ENCODE measurements around the gene LIMCH1.

The LIMCH1 gene

GRCh38 chr4:41718907-41719306, 180.9 kb downstream of the LIMCH1 start:
- Histone ChIP-seq H3F3A (ENCODE audit: control insufficient read depth, insufficient read depth) (no peaks in the 10 kb centered on the region), H3K27me3 (ENCODE audit: control insufficient read depth, low read length) (no peaks in the 10 kb centered on the region; the same call in 1 of the 2 replicates), H3K36me3 (ENCODE audit: control insufficient read depth, low read length) (no peaks in the 10 kb centered on the region), H3K4me3 (ENCODE audit: low read length) (no peak overlapping the region), H3K79me2 (ENCODE audit: control insufficient read depth, low read length) (no peaks in the 10 kb centered on the region), H3K9me3 (ENCODE audit: control insufficient read depth, insufficient read depth, low read length) (no peaks in the 10 kb centered on the region), H3K27ac (ENCODE audit: low read depth, low read length) (no peak overlapping the region), H3K9me2 (replicated peaks; ENCODE audit: control insufficient read depth, low read length) (no peaks in the 10 kb centered on the region), H3K4me1 (ENCODE audit: control insufficient read depth, low read length) (no peaks in the 10 kb centered on the region), H4K20me1 (ENCODE audit: control insufficient read depth, insufficient read depth, low read depth, low read length) (no peaks in the 10 kb centered on the region), H3K4me2 (ENCODE audit: low read length) (no peak overlapping the region)
- TF ChIP-seq CTCF (IDR thresholded peaks at IDR 0.05; ENCODE audit: low read depth, low read length, poor library complexity, severe bottlenecking) (no peak), EZH2phosphoT487 (IDR thresholded peaks at IDR 0.05; ENCODE audit: borderline replicate concordance, low read length) (no peak)

- no peaks in the 10 kb centered on the region; the same call in 1 of the 2 replicates for H3K27me3 ChIP-seq (ENCODE audit: control insufficient read depth, low read length)
- H3K4me1 ChIP-seq (ENCODE audit: control insufficient read depth, low read length), result no peaks in the 10 kb centered on the region
- no peaks in the 10 kb centered on the region for H4K20me1 ChIP-seq (ENCODE audit: control insufficient read depth, insufficient read depth, low read depth, low read length)
- H3F3A ChIP-seq (ENCODE audit: control insufficient read depth, insufficient read depth), result no peaks in the 10 kb centered on the region
- H3K4me2 ChIP-seq (ENCODE audit: low read length), result no peak overlapping the region
- H3K4me3 ChIP-seq (ENCODE audit: low read length), result no peak overlapping the region
- no peaks in the 10 kb centered on the region for H3K9me3 ChIP-seq (ENCODE audit: control insufficient read depth, insufficient read depth, low read length)
- H3K9me2 ChIP-seq (replicated peaks; ENCODE audit: control insufficient read depth, low read length), result no peaks in the 10 kb centered on the region
- no peaks in the 10 kb centered on the region for H3K36me3 ChIP-seq (ENCODE audit: control insufficient read depth, low read length)
- no peaks in the 10 kb centered on the region for H3K79me2 ChIP-seq (ENCODE audit: control insufficient read depth, low read length)
- TF ChIP-seq EZH2phosphoT487 (IDR thresholded peaks at IDR 0.05; ENCODE audit: borderline replicate concordance, low read length) (no peak), CTCF (IDR thresholded peaks at IDR 0.05; ENCODE audit: low read depth, low read length, poor library complexity, severe bottlenecking) (no peak)
- H3K27ac ChIP-seq (ENCODE audit: low read depth, low read length), result no peak overlapping the region
Observed at GRCh38 chr4:41719417-41719816, 181.5 kb downstream of the LIMCH1 start.

DNA sequence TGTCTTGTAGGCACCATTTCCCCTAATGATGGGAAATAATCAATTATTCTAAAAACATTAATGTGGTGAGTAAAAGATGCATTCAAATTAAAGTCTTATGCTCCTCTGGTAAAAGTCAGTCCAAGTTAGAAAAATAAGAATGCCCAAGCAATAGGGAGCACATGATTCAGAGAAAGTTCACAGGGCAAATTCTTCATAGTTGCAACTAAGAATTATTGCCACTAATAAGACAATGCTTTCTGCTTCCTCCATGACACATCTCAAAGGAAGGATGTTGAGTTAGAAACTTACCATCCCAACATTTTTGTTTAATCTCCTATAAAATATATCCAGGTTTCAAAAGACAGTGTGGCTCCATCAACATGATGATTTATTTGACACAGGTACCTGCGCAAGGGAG, 184.2 kb downstream of the LIMCH1 start:
- TF ChIP-seq EZH2phosphoT487 (IDR thresholded peaks at IDR 0.05; ENCODE audit: borderline replicate concordance, low read length) (no peak), CTCF (IDR thresholded peaks at IDR 0.05; ENCODE audit: low read depth, low read length, poor library complexity, severe bottlenecking) (no peak)
- H3K27me3 ChIP-seq (ENCODE audit: control insufficient read depth, low read length), result no peaks in the 10 kb centered on the region; the same call in 1 of the 2 replicates
- no peaks in the 10 kb centered on the region for H3K9me2 ChIP-seq (replicated peaks; ENCODE audit: control insufficient read depth, low read length)
- H3F3A ChIP-seq (ENCODE audit: control insufficient read depth, insufficient read depth), result no peaks in the 10 kb centered on the region
- no peak overlapping the region for H3K4me3 ChIP-seq (ENCODE audit: low read length)
- H3K4me1 ChIP-seq (ENCODE audit: control insufficient read depth, low read length), result no peaks in the 10 kb centered on the region
- no peak overlapping the region for H3K27ac ChIP-seq (ENCODE audit: low read depth, low read length)
- no peak overlapping the region for H3K4me2 ChIP-seq (ENCODE audit: low read length)
- peaks cover 3% of the 10 kb centered on the region; the same call in 1 of the 2 replicates for H3K9me3 ChIP-seq (ENCODE audit: control insufficient read depth, insufficient read depth, low read length)
- H3K79me2 ChIP-seq (ENCODE audit: control insufficient read depth, low read length), result no peaks in the 10 kb centered on the region
- no peaks in the 10 kb centered on the region for H3K36me3 ChIP-seq (ENCODE audit: control insufficient read depth, low read length)
- no peaks in the 10 kb centered on the region for H4K20me1 ChIP-seq (ENCODE audit: control insufficient read depth, insufficient read depth, low read depth, low read length)

Measured in DOHH2 (cell line).